Measurements from ENCODE around the gene AFG1L.

Gene AFG1L

GRCh38 chr6:108564178-108564577 lies 269.3 kb downstream of the AFG1L start:
- TF ChIP-seq CTCF (IDR thresholded peaks at IDR 0.05) = no peak
- peaks cover 4% of the 10 kb centered on the region for H3K36me3 ChIP-seq
- H3K9me3 ChIP-seq = no peaks in the 10 kb centered on the region
- H3K4me1 ChIP-seq (ENCODE audit: control insufficient read depth in 1 of 2, insufficient read depth in 1 of 2, low read depth in 1 of 2, low read length in 1 of 2) = peaks cover 60 to 67% of the 10 kb centered on the region in 2 experiments
- peak overlapping the region; percentile 99 for H3K27ac ChIP-seq
- peak overlapping the region; percentile 81 to 91 for H3K4me3 ChIP-seq (ENCODE audit: low read depth in 1 of 2, low read length in 1 of 2)
- no peaks in the 10 kb centered on the region for H3K27me3 ChIP-seq

DNA sequence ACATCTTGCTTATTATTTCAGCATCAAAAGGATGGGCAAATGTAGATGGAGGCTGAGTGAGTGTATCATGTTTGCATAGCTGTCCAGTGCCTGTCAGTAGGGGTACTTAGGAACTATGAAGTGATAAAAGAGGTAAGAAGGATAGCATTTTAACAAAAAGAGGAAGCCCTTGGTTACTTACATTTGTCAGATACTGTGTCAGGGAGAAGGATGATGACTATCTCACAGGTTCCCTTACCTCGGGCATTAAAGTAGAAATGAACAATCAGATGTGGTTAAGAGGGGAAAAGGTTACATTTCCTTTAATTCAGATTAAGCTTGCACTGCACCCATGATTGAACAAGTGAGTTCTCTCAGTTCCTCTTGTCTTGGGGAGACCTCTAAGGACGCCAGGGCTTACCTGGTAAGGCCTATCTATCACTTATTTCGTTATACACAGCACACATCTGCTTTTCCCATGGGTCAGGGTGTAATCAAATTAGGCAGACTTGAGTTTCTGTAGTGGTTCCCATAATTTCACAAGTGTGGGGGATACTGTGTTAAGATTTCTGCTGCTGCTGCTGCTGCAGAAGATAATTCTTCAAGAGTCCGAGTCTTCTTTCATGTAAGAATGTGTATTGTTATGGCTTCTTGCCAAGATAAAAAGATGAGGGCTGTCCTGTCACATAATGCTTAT lies 270.4 kb downstream of the AFG1L start:
- peak overlapping the region; percentile 99 for H3K27ac ChIP-seq

GRCh38 chr6:108565893-108566292 lies 271.0 kb downstream of the AFG1L start:
- H3K36me3 ChIP-seq = peaks cover 19% of the 10 kb centered on the region
- H3K9me3 ChIP-seq = no peaks in the 10 kb centered on the region
- peak overlapping the region; percentile 99 for H3K27ac ChIP-seq
- TF ChIP-seq CTCF (IDR thresholded peaks at IDR 0.05) = peak; percentile 50
- H3K4me3 ChIP-seq (ENCODE audit: low read depth in 1 of 2, low read length in 1 of 2) = peak overlapping the region; percentile 81 to 91
- H3K4me1 ChIP-seq (ENCODE audit: control insufficient read depth in 1 of 2, insufficient read depth in 1 of 2, low read depth in 1 of 2, low read length in 1 of 2) = peaks cover 75% of the 10 kb centered on the region in 2 experiments
- no peaks in the 10 kb centered on the region for H3K27me3 ChIP-seq

More for the DNA sequence above, 270.4 kb downstream of the AFG1L start:
- peak overlapping the region; percentile 81 to 91 for H3K4me3 ChIP-seq (ENCODE audit: low read depth in 1 of 2, low read length in 1 of 2)
- H3K4me1 ChIP-seq (ENCODE audit: control insufficient read depth in 1 of 2, insufficient read depth in 1 of 2, low read depth in 1 of 2, low read length in 1 of 2) = peaks cover 68 to 73% of the 10 kb centered on the region in 2 experiments
- TF ChIP-seq CTCF (IDR thresholded peaks at IDR 0.05) = no peak
- H3K36me3 ChIP-seq = peaks cover 13% of the 10 kb centered on the region
- H3K9me3 ChIP-seq = no peaks in the 10 kb centered on the region
- no peaks in the 10 kb centered on the region for H3K27me3 ChIP-seq

DNA sequence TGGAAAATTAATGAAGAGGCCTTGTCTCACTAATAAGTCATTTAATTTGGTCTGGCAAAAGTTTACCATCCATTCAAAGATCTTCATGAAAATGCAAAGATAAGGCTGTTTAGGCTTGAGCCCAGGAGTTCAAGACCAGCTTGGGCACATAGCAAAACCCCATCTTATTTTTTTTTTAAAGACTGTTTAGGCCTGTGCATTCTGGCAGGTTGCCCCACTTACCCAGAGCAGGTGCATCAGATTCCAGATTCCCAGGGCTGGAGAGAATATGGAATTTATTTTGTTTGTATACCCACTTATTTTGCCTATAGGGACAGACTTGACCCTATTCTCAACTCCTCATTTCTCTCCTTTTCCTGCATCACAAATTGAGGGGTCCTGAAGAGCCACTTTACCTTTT lies 271.6 kb downstream of the AFG1L start:
- peaks cover 24% of the 10 kb centered on the region for H3K36me3 ChIP-seq
- peak overlapping the region; percentile 99 for H3K27ac ChIP-seq
- peak overlapping the region; percentile 35 to 91 for H3K4me3 ChIP-seq (ENCODE audit: low read depth in 1 of 2, low read length in 1 of 2)
- H3K27me3 ChIP-seq = no peaks in the 10 kb centered on the region
- H3K9me3 ChIP-seq = no peaks in the 10 kb centered on the region
- peaks cover 80% of the 10 kb centered on the region in 2 experiments for H3K4me1 ChIP-seq (ENCODE audit: control insufficient read depth in 1 of 2, insufficient read depth in 1 of 2, low read depth in 1 of 2, low read length in 1 of 2)
- no peak for TF ChIP-seq CTCF (IDR thresholded peaks at IDR 0.05)

- Histone ChIP-seq H3K9me3 (no peaks in the 10 kb centered on the region), H3K4me3 (ENCODE audit: low read depth in 1 of 2, low read length in 1 of 2) (peak overlapping the region in 1 of 2 experiments; percentile 91), H3K27me3 (no peaks in the 10 kb centered on the region), H3K4me1 (ENCODE audit: control insufficient read depth in 1 of 2, insufficient read depth in 1 of 2, low read depth in 1 of 2, low read length in 1 of 2) (peaks cover 77 to 80% of the 10 kb centered on the region in 2 experiments), H3K36me3 (peaks cover 32% of the 10 kb centered on the region), H3K27ac (peak overlapping the region; percentile 99)
- no peak for TF ChIP-seq CTCF (IDR thresholded peaks at IDR 0.05)
These were observed 273.2 kb downstream of the AFG1L start for GRCh38 chr6:108568101-108568500.
